HG03457 (cell line): Measurements from ENCODE around the gene TPRN.

Experiments used
- ATAC-seq: cut with Tn5 transposase; IDR thresholded peaks from one replicate; pipeline ENCODE4 v1.9.1; 2021; ENCODE audit warnings: moderate number of reproducible peaks; ENCODE audit not compliant: unreplicated experiment

TPRN gene

GRCh38 chr9:137163365-137163715 lies 37.2 kb downstream of the TPRN start:
- ATAC-seq = no peak

GRCh38 chr9:137162505-137163364 lies 37.8 kb downstream of the TPRN start:
- no peak for ATAC-seq

GRCh38 chr9:137161558-137162486 lies 38.7 kb downstream of the TPRN start:
- ATAC-seq = no peak

GRCh38 chr9:137160716-137161557 lies 39.6 kb downstream of the TPRN start:
- ATAC-seq = no peak

- ATAC-seq = no peak
Measured at GRCh38 chr9:137160054-137160425, 40.5 kb downstream of the TPRN start.

GRCh38 chr9:137159105-137160053 lies 41.2 kb downstream of the TPRN start:
- ATAC-seq = no peak

GRCh38 chr9:137158625-137159024 lies 41.9 kb downstream of the TPRN start:
- ATAC-seq = no peak

- no peak for ATAC-seq
Measured at GRCh38 chr9:137157618-137158415, 42.7 kb downstream of the TPRN start.

- ATAC-seq = no peak
Measured at GRCh38 chr9:137156567-137157375, 43.8 kb downstream of the TPRN start.

GRCh38 chr9:137152844-137153405 lies 47.6 kb downstream of the TPRN start:
- no peak for ATAC-seq

GRCh38 chr9:137150617-137151457 lies 49.7 kb downstream of the TPRN start:
- ATAC-seq = no peak

- ATAC-seq = no peak
Measured at GRCh38 chr9:137149942-137150616, 50.5 kb downstream of the TPRN start.

- ATAC-seq = no peak
Measured at GRCh38 chr9:137149363-137149762, 51.2 kb downstream of the TPRN start.

- no peak for ATAC-seq
Measured at GRCh38 chr9:137148661-137149060, 51.9 kb downstream of the TPRN start.

GRCh38 chr9:137148242-137148641 lies 52.3 kb downstream of the TPRN start:
- no peak for ATAC-seq

- no peak for ATAC-seq
Measured at GRCh38 chr9:137147793-137148160, 52.8 kb downstream of the TPRN start.
